ENCODE data around the gene BRDT. TPM values are rescaled to one million over a fixed set of nuclear protein-coding genes. Genes with fewer than 3 reads are reported as not detected.

Gene BRDT
- total and polyA plus RNA-seq, 4 donors: 0.15 TPM; not detected in 3

DNA sequence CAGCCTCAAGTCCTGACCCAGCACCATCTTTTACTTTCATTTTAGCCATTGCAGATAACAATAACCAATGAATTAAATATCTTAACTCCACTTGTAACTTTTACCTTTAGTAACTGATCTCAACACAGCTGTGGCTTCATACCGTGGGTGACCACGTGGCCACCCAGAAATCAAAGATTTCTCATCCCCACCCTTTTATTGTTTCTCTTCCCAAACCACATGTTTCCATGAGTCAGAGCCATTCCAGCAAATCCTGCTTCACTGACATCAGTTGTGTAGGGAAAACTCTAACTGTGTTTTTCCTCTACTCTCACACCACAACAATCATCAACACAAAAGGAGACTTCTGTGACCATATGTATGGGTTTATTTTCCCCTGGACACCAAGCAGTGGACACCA is 25.1 kb upstream of the BRDT start:
- Histone ChIP-seq H3K9ac (ENCODE audit: insufficient read depth in 1 of 2, low read length in 2 of 2) (no peak overlapping the region), H3K9me3 (ENCODE audit: control insufficient read depth in 4 of 4, insufficient read depth in 3 of 4, low read length in 3 of 4) (no peaks in the 10 kb centered on the region), H3K36me3 (ENCODE audit: control insufficient read depth in 4 of 4, insufficient read depth in 4 of 4, low read length in 4 of 4) (no peaks in the 10 kb centered on the region), H3K27me3 (ENCODE audit: control insufficient read depth in 3 of 3, insufficient read depth in 3 of 3, low read length in 2 of 3) (no peaks in the 10 kb centered on the region), H3K4me1 (ENCODE audit: control insufficient read depth in 5 of 5, insufficient read depth in 5 of 5, low read length in 5 of 5) (peaks cover 0 to 12% (median 0%) of the 10 kb centered on the region in 5 donors), H3K4me3 (no peak overlapping the region), H3K27ac (ENCODE audit: low read depth in 1 of 2, low read length in 1 of 2) (no peak overlapping the region)
- TF ChIP-seq, protein P1, sequence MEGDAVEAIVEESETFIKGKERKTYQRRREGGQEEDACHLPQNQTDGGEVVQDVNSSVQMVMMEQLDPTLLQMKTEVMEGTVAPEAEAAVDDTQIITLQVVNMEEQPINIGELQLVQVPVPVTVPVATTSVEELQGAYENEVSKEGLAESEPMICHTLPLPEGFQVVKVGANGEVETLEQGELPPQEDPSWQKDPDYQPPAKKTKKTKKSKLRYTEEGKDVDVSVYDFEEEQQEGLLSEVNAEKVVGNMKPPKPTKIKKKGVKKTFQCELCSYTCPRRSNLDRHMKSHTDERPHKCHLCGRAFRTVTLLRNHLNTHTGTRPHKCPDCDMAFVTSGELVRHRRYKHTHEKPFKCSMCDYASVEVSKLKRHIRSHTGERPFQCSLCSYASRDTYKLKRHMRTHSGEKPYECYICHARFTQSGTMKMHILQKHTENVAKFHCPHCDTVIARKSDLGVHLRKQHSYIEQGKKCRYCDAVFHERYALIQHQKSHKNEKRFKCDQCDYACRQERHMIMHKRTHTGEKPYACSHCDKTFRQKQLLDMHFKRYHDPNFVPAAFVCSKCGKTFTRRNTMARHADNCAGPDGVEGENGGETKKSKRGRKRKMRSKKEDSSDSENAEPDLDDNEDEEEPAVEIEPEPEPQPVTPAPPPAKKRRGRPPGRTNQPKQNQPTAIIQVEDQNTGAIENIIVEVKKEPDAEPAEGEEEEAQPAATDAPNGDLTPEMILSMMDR (IDR thresholded peaks at IDR 0.05; ENCODE audit: control extremely low read depth, extremely low read depth): no peak
- DNase-seq (no peak), ATAC-seq (ENCODE audit: insufficient read depth, low FRiP score) (no peak)
- 80% methylated on average over 2 of the region's 2 CpGs for WGBS, 2 donors

- TF ChIP-seq, protein P1 (IDR thresholded peaks at IDR 0.05; ENCODE audit: control extremely low read depth, extremely low read depth): no peak
- H3K27ac ChIP-seq (ENCODE audit: low read depth in 1 of 2, low read length in 1 of 2): no peak overlapping the region
- H3K9ac ChIP-seq (ENCODE audit: insufficient read depth in 1 of 2, low read length in 2 of 2): no peak overlapping the region
- no peaks in the 10 kb centered on the region for H3K9me3 ChIP-seq (ENCODE audit: control insufficient read depth in 4 of 4, insufficient read depth in 3 of 4, low read length in 3 of 4)
- H3K36me3 ChIP-seq (ENCODE audit: control insufficient read depth in 4 of 4, insufficient read depth in 4 of 4, low read length in 4 of 4): no peaks in the 10 kb centered on the region
- no peak overlapping the region for H3K4me3 ChIP-seq
- H3K4me1 ChIP-seq (ENCODE audit: control insufficient read depth in 5 of 5, insufficient read depth in 5 of 5, low read length in 5 of 5): peaks cover 0 to 16% (median 0%) of the 10 kb centered on the region in 5 donors
- H3K27me3 ChIP-seq (ENCODE audit: control insufficient read depth in 3 of 3, insufficient read depth in 3 of 3, low read length in 2 of 3): no peaks in the 10 kb centered on the region
- ATAC-seq (ENCODE audit: insufficient read depth, low FRiP score): no peak
- DNase-seq: no peak
- 93 to 95% methylated on average over 4 of the region's 4 CpGs for WGBS, 2 donors
These were observed 23.4 kb upstream of the BRDT start for GRCh38 chr1:91925644-91926435.

DNA sequence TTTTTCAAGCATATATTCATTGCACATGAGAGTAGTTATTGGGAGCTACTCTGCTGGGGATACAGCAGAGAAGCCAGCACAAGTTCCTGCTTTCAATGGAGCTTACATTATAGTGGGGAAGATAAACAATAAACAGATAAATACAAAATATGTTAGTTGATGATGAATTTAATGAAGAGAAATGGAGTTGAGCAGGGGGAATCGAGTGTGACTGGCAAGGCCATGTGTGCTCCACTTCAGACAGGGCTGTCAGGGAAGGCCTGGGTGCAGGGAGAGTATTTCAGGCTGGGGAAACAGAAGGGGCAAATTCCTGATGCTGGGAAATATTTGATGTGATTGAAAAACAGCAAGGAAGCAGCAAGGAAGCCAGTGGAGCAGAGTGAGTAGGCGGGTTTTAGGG is 21.2 kb upstream of the BRDT start:
- WGBS, 2 donors: 84 to 88% methylated on average over 2 of the region's 2 CpGs
- DNase-seq: peak; percentile 36 to 53 (median 51)
- Histone ChIP-seq H3K27ac (ENCODE audit: low read depth in 1 of 2, low read length in 1 of 2) (peak overlapping the region in 1 of 2 donors; percentile 49), H3K9me3 (ENCODE audit: control insufficient read depth in 4 of 4, insufficient read depth in 3 of 4, low read length in 3 of 4) (no peaks in the 10 kb centered on the region), H3K27me3 (ENCODE audit: control insufficient read depth in 3 of 3, insufficient read depth in 3 of 3, low read length in 2 of 3) (no peaks in the 10 kb centered on the region), H3K4me1 (ENCODE audit: control insufficient read depth in 5 of 5, insufficient read depth in 5 of 5, low read length in 5 of 5) (peaks cover 0 to 16% (median 0%) of the 10 kb centered on the region in 5 donors), H3K36me3 (ENCODE audit: control insufficient read depth in 4 of 4, insufficient read depth in 4 of 4, low read length in 4 of 4) (no peaks in the 10 kb centered on the region), H3K9ac (ENCODE audit: insufficient read depth in 1 of 2, low read length in 2 of 2) (no peak overlapping the region), H3K4me3 (no peak overlapping the region)
- TF ChIP-seq, protein P1 (IDR thresholded peaks at IDR 0.05; ENCODE audit: control extremely low read depth, extremely low read depth): no peak
- no peak for ATAC-seq (ENCODE audit: insufficient read depth, low FRiP score)

Data from lung (tissue), 12 donors.